ENCODE results near the gene PDIA5. TPM values are rescaled to one million over a fixed set of nuclear protein-coding genes. Genes with fewer than 3 reads are reported as not detected.

PDIA5 gene
- total RNA-seq, 1 experiment from 2014 or later, result 24.3 TPM

GRCh38 chr3:123122057-123122456 is 55.2 kb downstream of the PDIA5 start:
- Histone ChIP-seq H2BK5ac (ENCODE audit: insufficient read length, low read length) (no peak overlapping the region), H2AK5ac (ENCODE audit: insufficient read length, low read length) (no peak overlapping the region), H3K56ac (ENCODE audit: insufficient read length, low read depth, low read length) (no peak overlapping the region), H3K27me3 (ENCODE audit: insufficient read depth, low read length) (no peaks in the 10 kb centered on the region), H4K8ac (replicated peaks; ENCODE audit: insufficient read length, low read depth, low read length) (no peak overlapping the region), H3K23me2 (ENCODE audit: insufficient read length, low read depth, low read length, poor library complexity, severe bottlenecking) (no peaks in the 10 kb centered on the region), H4K91ac (ENCODE audit: insufficient read length, low read depth, low read length) (no peak overlapping the region), H3K4me1 (ENCODE audit: insufficient read depth, low read length) (no peaks in the 10 kb centered on the region), H3K9me3 (ENCODE audit: control insufficient read depth, low read depth, low read length) (no peaks in the 10 kb centered on the region), H2BK20ac (ENCODE audit: low read depth, low read length, poor library complexity, severe bottlenecking) (no peak overlapping the region), H2BK15ac (ENCODE audit: low read depth, low read length) (no peak overlapping the region), H3K79me2 (ENCODE audit: insufficient read depth, low read length) (no peaks in the 10 kb centered on the region), H4K5ac (ENCODE audit: insufficient read length, low read depth, low read length) (no peak overlapping the region), H3K18ac (ENCODE audit: insufficient read length, low read depth, low read length) (no peak overlapping the region), H3K79me1 (ENCODE audit: insufficient read depth, low read depth, low read length, poor library complexity, severe bottlenecking) (no peaks in the 10 kb centered on the region), H3T11ph (ENCODE audit: low read length) (no peak overlapping the region), H4K20me1 (ENCODE audit: control insufficient read depth, insufficient read depth, insufficient read length) (no peaks in the 10 kb centered on the region), H3K4ac (ENCODE audit: low read depth, low read length) (no peak overlapping the region), H3K14ac (ENCODE audit: insufficient read depth, low read length) (no peak overlapping the region), H3K9ac (ENCODE audit: extremely low read depth, insufficient read length, low read length) (no peak overlapping the region), H2BK12ac (ENCODE audit: insufficient read length, low read depth, low read length) (no peak overlapping the region), H3K27ac (ENCODE audit: insufficient read length, low read depth, low read length) (no peak overlapping the region), H3K23ac (ENCODE audit: insufficient read length, low read depth, low read length) (no peak overlapping the region), H2BK120ac (ENCODE audit: low read depth, low read length, poor library complexity, severe bottlenecking) (no peak overlapping the region), H2AFZ (ENCODE audit: low read length) (no peak overlapping the region), H3K4me2 (ENCODE audit: insufficient read depth, insufficient read length, low read length) (no peak overlapping the region)
- Mint-ChIP-seq H3K4me3 (no peak overlapping the region), H3K36me3 (ENCODE audit: insufficient read depth in 1 of 3, low read depth in 3 of 3) (peaks cover 8 to 62% (median 17%) of the 10 kb centered on the region in 3 experiments; a peak in 6 of 7 replicates), H3K27ac (no peak overlapping the region), H3K27me3 (ENCODE audit: low read depth) (no peaks in the 10 kb centered on the region), H3K9me3 (no peaks in the 10 kb centered on the region), H3K4me1 (peaks cover 11 to 19% of the 10 kb centered on the region in 2 experiments)
- no CpG with 5 or more reads among the region's 5 CpGs for WGBS (ENCODE audit: extremely low coverage, insufficient read length, low lambda C conversion rate)
- TF ChIP-seq, protein P1, sequence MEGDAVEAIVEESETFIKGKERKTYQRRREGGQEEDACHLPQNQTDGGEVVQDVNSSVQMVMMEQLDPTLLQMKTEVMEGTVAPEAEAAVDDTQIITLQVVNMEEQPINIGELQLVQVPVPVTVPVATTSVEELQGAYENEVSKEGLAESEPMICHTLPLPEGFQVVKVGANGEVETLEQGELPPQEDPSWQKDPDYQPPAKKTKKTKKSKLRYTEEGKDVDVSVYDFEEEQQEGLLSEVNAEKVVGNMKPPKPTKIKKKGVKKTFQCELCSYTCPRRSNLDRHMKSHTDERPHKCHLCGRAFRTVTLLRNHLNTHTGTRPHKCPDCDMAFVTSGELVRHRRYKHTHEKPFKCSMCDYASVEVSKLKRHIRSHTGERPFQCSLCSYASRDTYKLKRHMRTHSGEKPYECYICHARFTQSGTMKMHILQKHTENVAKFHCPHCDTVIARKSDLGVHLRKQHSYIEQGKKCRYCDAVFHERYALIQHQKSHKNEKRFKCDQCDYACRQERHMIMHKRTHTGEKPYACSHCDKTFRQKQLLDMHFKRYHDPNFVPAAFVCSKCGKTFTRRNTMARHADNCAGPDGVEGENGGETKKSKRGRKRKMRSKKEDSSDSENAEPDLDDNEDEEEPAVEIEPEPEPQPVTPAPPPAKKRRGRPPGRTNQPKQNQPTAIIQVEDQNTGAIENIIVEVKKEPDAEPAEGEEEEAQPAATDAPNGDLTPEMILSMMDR (conservative IDR thresholded peaks at IDR 0.05), result no peak
- no peak for DNase-seq

Measured in H9 (cell line).